ENCODE measurements around the gene EVI2B. TPM values are rescaled to one million over a fixed set of nuclear protein-coding genes. Genes with fewer than 3 reads are reported as not detected.
"Not testable (repeated sequence)": the region's sequence is repeated elsewhere in the genome, so short reads cannot be mapped to it uniquely, and the experiment has no call there.

Gene EVI2B
- total RNA-seq, 2 donors from 2014 or later = 5.6 to 11.3 TPM

DNA sequence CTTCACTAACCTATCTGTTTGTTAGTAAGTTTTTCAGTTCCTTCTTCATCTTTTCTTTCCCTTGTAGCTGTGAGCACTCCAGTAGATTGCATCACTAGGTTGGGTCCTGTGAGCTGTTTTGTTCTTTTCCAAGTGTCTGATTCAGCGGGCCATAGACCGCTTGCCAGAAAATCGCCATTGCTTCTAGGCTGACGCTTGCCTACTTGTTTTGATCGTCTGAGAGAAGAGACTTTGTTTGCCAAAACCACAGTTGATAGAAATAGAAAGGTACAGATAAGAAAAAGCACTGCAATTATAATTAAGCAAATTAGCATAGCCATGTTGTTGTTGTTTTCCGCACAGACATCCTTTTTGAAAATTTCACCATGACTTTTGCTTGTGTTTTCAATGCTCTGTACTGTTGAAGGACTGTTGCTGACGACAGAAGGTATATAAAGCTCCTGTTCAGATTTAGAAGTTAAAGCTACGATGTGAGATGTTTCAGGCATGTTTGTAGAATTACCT is 4.5 kb upstream of the EVI2B start:
- Histone ChIP-seq H3K36me3 (no peaks in the 10 kb centered on the region), H3K27ac (peak overlapping the region; percentile 57 to 65), H3K9me3 (no peaks in the 10 kb centered on the region), H3K4me1 (peaks cover 0 to 12% of the 10 kb centered on the region in 2 donors), H3K4me3 (peak overlapping the region in 1 of 2 donors; percentile 24), H3K27me3 (no peaks in the 10 kb centered on the region)
- DNase-seq (ENCODE audit: low spot score) = peak; percentile 76
- TF ChIP-seq, protein P1, sequence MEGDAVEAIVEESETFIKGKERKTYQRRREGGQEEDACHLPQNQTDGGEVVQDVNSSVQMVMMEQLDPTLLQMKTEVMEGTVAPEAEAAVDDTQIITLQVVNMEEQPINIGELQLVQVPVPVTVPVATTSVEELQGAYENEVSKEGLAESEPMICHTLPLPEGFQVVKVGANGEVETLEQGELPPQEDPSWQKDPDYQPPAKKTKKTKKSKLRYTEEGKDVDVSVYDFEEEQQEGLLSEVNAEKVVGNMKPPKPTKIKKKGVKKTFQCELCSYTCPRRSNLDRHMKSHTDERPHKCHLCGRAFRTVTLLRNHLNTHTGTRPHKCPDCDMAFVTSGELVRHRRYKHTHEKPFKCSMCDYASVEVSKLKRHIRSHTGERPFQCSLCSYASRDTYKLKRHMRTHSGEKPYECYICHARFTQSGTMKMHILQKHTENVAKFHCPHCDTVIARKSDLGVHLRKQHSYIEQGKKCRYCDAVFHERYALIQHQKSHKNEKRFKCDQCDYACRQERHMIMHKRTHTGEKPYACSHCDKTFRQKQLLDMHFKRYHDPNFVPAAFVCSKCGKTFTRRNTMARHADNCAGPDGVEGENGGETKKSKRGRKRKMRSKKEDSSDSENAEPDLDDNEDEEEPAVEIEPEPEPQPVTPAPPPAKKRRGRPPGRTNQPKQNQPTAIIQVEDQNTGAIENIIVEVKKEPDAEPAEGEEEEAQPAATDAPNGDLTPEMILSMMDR (IDR thresholded peaks at IDR 0.05) = no peak

GRCh38 chr17:31314782-31315100 is 887 bp upstream of the EVI2B start:
- no peaks in the 10 kb centered on the region for H3K27me3 ChIP-seq
- H3K4me3 ChIP-seq = no peak overlapping the region
- H3K4me1 ChIP-seq = peaks cover 0 to 12% of the 10 kb centered on the region in 2 donors
- no peaks in the 10 kb centered on the region for H3K36me3 ChIP-seq
- TF ChIP-seq, protein P1 (IDR thresholded peaks at IDR 0.05) = no peak
- H3K9me3 ChIP-seq = no peaks in the 10 kb centered on the region
- DNase-seq (ENCODE audit: low spot score) = no peak
- H3K27ac ChIP-seq = peak overlapping the region in 1 of 2 donors; percentile 40

- H3K27me3 ChIP-seq; H3K36me3 ChIP-seq; DNase-seq (ENCODE audit: low spot score); H3K4me3 ChIP-seq; H3K9me3 ChIP-seq; H3K4me1 ChIP-seq; H3K27ac ChIP-seq: not testable (repeated sequence)
These were observed 1.6 kb downstream of the EVI2B start for GRCh38 chr17:31312223-31312622.

GRCh38 chr17:31311526-31311925 is 2.3 kb downstream of the EVI2B start:
- H3K4me1 ChIP-seq = no peaks in the 10 kb centered on the region
- DNase-seq (ENCODE audit: low spot score) = no peak
- no peak overlapping the region for H3K27ac ChIP-seq
- TF ChIP-seq, protein P1 (IDR thresholded peaks at IDR 0.05) = no peak
- no peaks in the 10 kb centered on the region for H3K27me3 ChIP-seq
- H3K36me3 ChIP-seq = no peaks in the 10 kb centered on the region
- H3K4me3 ChIP-seq = no peak overlapping the region
- no peaks in the 10 kb centered on the region for H3K9me3 ChIP-seq

DNA sequence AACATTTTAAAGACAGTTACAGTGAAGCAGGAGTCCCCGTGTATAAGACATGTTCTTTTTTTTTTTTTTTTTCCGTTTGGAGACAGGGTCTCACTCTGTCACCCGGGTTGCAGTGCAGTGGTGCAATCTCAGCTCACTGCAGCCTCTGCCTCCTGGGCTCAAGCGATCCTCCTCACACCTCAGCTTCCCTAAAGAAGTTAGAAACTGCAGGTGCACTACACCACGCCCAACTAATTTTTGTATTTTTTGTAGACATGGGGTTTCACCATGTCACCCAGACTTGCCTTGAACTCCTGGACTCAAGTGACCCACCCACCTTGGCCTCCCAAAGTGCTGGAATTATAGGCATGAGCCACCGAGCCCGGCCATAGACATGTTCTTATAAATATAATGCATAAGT is 3.0 kb downstream of the EVI2B start:
- H3K4me3 ChIP-seq = no peak overlapping the region
- H3K27ac ChIP-seq = peak overlapping the region in 1 of 2 donors; percentile 18
- DNase-seq (ENCODE audit: low spot score) = no peak

DNA sequence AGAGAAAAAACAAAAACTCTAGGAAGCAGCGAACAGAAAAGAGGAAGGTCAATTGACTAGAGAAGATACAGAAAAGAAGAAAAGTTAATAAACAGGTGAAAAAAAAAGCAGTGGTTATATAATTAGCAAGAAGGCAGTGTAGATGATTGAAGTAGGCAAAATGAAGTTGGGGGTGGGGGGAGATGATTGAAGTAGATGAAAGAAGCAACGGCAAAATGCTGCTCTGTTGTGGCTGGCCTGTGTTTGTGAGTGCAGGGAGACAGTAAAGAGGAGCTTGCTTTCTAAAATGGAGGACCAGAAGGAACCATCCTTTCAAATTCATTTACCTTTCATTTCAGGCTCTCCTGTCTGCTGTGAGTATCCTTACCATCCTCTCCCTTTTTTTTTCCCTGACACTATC is 3.6 kb downstream of the EVI2B start:
- H3K9me3 ChIP-seq = no peaks in the 10 kb centered on the region
- no peaks in the 10 kb centered on the region for H3K27me3 ChIP-seq
- no peaks in the 10 kb centered on the region for H3K36me3 ChIP-seq
- peak overlapping the region in 1 of 2 donors; percentile 18 for H3K27ac ChIP-seq
- TF ChIP-seq, protein P1 (IDR thresholded peaks at IDR 0.05) = no peak
- DNase-seq (ENCODE audit: low spot score) = no peak
- no peak overlapping the region for H3K4me3 ChIP-seq
- no peaks in the 10 kb centered on the region for H3K4me1 ChIP-seq

More for the DNA sequence above, 3.0 kb downstream of the EVI2B start:
- H3K36me3 ChIP-seq = no peaks in the 10 kb centered on the region
- H3K9me3 ChIP-seq = no peaks in the 10 kb centered on the region
- H3K4me1 ChIP-seq = no peaks in the 10 kb centered on the region
- TF ChIP-seq, protein P1 (IDR thresholded peaks at IDR 0.05) = no peak
- no peaks in the 10 kb centered on the region for H3K27me3 ChIP-seq

Data from right atrium auricular region (tissue), 2 donors.